Measurements from ENCODE around the gene DAND5.

DNA sequence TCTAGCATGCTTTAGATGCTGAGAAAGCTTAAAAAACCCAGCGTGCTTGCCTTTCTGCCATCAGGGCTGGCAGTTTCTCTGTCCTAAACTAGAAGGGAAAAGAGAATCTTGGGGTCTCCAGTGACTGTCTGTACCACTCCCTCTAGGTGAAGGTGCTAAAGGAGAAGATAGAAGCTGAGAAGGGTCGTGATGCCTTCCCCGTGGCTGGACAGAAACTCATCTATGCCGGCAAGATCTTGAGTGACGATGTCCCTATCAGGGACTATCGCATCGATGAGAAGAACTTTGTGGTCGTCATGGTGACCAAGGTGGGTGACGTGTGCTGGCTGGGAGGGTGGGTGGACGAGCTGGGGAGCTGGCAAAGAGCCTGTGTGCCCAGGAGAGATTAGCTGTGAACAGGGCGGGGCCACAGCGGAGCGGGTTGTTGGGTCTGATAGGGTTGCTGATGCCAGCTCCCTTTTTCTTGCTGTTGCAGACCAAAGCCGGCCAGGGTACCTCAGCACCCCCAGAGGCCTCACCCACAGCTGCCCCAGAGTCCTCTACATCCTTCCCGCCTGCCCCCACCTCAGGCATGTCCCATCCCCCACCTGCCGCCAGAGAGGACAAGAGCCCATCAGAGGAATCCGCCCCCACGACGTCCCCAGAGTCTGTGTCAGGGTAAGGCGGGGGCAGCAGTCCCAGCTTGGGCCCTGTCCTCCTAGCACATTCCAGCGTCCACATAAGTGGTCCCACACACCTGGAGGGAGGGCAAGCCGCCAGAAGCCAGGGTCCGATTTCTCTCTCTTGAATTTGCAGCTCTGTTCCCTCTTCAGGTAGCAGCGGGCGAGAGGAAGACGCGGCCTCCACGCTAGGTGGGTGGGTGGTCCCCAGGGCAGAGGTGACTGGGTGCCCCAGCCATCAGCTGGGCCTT, 21.4 kb upstream of the DAND5 start:
- no peak for TF ChIP-seq YY1 (IDR thresholded peaks at IDR 0.05; ENCODE audit: insufficient read depth, insufficient read length)
- no peak for TF ChIP-seq SUZ12 (IDR thresholded peaks at IDR 0.05; ENCODE audit: extremely low read depth, insufficient read depth, insufficient read length)

Measured in NT2/D1 (cell line).